ENCODE measurements around the gene RGS6.

- TF ChIP-seq, protein P1, sequence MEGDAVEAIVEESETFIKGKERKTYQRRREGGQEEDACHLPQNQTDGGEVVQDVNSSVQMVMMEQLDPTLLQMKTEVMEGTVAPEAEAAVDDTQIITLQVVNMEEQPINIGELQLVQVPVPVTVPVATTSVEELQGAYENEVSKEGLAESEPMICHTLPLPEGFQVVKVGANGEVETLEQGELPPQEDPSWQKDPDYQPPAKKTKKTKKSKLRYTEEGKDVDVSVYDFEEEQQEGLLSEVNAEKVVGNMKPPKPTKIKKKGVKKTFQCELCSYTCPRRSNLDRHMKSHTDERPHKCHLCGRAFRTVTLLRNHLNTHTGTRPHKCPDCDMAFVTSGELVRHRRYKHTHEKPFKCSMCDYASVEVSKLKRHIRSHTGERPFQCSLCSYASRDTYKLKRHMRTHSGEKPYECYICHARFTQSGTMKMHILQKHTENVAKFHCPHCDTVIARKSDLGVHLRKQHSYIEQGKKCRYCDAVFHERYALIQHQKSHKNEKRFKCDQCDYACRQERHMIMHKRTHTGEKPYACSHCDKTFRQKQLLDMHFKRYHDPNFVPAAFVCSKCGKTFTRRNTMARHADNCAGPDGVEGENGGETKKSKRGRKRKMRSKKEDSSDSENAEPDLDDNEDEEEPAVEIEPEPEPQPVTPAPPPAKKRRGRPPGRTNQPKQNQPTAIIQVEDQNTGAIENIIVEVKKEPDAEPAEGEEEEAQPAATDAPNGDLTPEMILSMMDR (IDR thresholded peaks at IDR 0.05; ENCODE audit: low read length) = no peak
- no peak for TF ChIP-seq EZH2 (IDR thresholded peaks at IDR 0.05; ENCODE audit: borderline replicate concordance, low read length)
Observed at GRCh38 chr14:72563676-72564075, 631.4 kb downstream of the RGS6 start.

All from OCI-LY1 (cell line).